GM12865 (cell line): Measurements from ENCODE around the gene ARNT2.
A peak's percentile ranks its signal among the peaks of the same experiment; 100 is the strongest.

ENCODE experiments used
- DNase-seq: peaks from one replicate; pipeline ENCODE4 v3.0.0; 2010; ENCODE audit warnings: low read depth
- H3K4me3 ChIP-seq: 2 replicates; pipeline ENCODE4 v1.5.1; 2011; ENCODE audit warnings: mild to moderate bottlenecking, low read depth, low read length, control low read depth
- CTCF ChIP-seq: IDR thresholded peaks from 2 replicates; pipeline ENCODE4 v1.5.1; 2011; ENCODE audit warnings: low read length, control low read depth, low read depth, inconsistent platforms; ENCODE audit not compliant: insufficient read depth; ENCODE audit errors: missing control alignments

Gene ARNT2

GRCh38 chr15:80567721-80568157 lies 163.6 kb downstream of the ARNT2 start:
- DNase-seq, result peak; percentile 61
- TF ChIP-seq CTCF, result peak; percentile 45
- no peak overlapping the region for H3K4me3 ChIP-seq

- no peak overlapping the region for H3K4me3 ChIP-seq
- TF ChIP-seq CTCF, result no peak
- DNase-seq, result peak; percentile 57
These were observed 164.1 kb downstream of the ARNT2 start for GRCh38 chr15:80568298-80568697.

GRCh38 chr15:80568876-80569605 lies 164.9 kb downstream of the ARNT2 start:
- H3K4me3 ChIP-seq, result no peak overlapping the region
- no peak for TF ChIP-seq CTCF
- no peak for DNase-seq

- no peak overlapping the region for H3K4me3 ChIP-seq
- no peak for DNase-seq
- TF ChIP-seq CTCF, result no peak
These were observed 165.5 kb downstream of the ARNT2 start for GRCh38 chr15:80569656-80570055.

- no peak for DNase-seq
- no peak for TF ChIP-seq CTCF
These were observed 166.4 kb downstream of the ARNT2 start for GRCh38 chr15:80570553-80570952.

GRCh38 chr15:80572337-80572736 lies 168.2 kb downstream of the ARNT2 start:
- TF ChIP-seq CTCF, result no peak
- no peak for DNase-seq
- H3K4me3 ChIP-seq, result no peak overlapping the region

More at GRCh38 chr15:80570553-80570952, 166.4 kb downstream of the ARNT2 start:
- no peak overlapping the region for H3K4me3 ChIP-seq

- no peak for TF ChIP-seq CTCF
- DNase-seq, result no peak
- H3K4me3 ChIP-seq, result no peak overlapping the region
These were observed 169.4 kb downstream of the ARNT2 start for GRCh38 chr15:80573606-80574005.
